Activated CD4-positive, alpha-beta T cell treated with anti-CD3 and anti-CD28 coated beads for 36 hours (primary cell): ENCODE results near the gene NUDT1. TPM values are rescaled to one million over a fixed set of nuclear protein-coding genes. Genes with fewer than 3 reads are reported as not detected.

Experiments
- ATAC-seq: fragments of 200-7000 bp; cut with Tn5 transposase; one replicate; pipeline ENCODE4 v1.10.0; 2021; ENCODE audit warnings: mild to moderate bottlenecking, moderate library complexity
- CTCF ChIA-PET: fragments of 350-600 bp; sonication (Branson Sonifier 250); formaldehyde crosslinking; loops from one replicate; lab custom pipeline; 2021; ENCODE audit warnings: antibody characterized with exemption; lab: Charles Lee
- POLR2A ChIA-PET: fragments of 350-600 bp; sonication (Branson Sonifier 250); formaldehyde crosslinking; loops from one replicate; lab custom pipeline; 2021; ENCODE audit warnings: antibody characterized with exemption, inconsistent platforms; lab: Charles Lee
- DNase-seq: peaks from one replicate; pipeline ENCODE4 v3.0.0-alpha.2; 2020
- H3K27ac Mint-ChIP-seq: one replicate; pipeline ENCODE4 v1.8.0; 2021; ENCODE audit warnings: mixed read lengths
- H3K27me3 Mint-ChIP-seq: one replicate; pipeline ENCODE4 v1.8.0; 2021; ENCODE audit warnings: mixed read lengths
- H3K36me3 Mint-ChIP-seq: one replicate; pipeline ENCODE4 v1.8.0; 2021; ENCODE audit warnings: low read depth, mixed read lengths
- H3K4me1 Mint-ChIP-seq: one replicate; pipeline ENCODE4 v1.8.0; 2021; ENCODE audit warnings: mixed read lengths
- H3K4me3 Mint-ChIP-seq: one replicate; pipeline ENCODE4 v1.8.0; 2021; ENCODE audit warnings: mild to moderate bottlenecking, moderate library complexity, mixed read lengths
- H3K9me3 Mint-ChIP-seq: one replicate; pipeline ENCODE4 v1.8.0; 2021; ENCODE audit warnings: low read depth, mixed read lengths
- intact Hi-C, 2 experiments: fragments of 100-400 bp; cut with DNase I in 1 of 2; cut with micrococcal nuclease in 1 of 2; formaldehyde crosslinking; loops; one replicate each; pipeline versions ENCODE4 v1.14.2 to v1.15.1; 2022 to 2024; cut with DNase I, micrococcal nuclease
- total RNA-seq, 2 experiments: library from RNA; stranded (reverse); gene quantifications; one replicate each; pipeline ENCODE4 v1.2.3, GENCODE V29; 2021

NUDT1 gene
- total RNA-seq, 2 experiments from 2014 or later = 52.5 to 100 TPM

DNA sequence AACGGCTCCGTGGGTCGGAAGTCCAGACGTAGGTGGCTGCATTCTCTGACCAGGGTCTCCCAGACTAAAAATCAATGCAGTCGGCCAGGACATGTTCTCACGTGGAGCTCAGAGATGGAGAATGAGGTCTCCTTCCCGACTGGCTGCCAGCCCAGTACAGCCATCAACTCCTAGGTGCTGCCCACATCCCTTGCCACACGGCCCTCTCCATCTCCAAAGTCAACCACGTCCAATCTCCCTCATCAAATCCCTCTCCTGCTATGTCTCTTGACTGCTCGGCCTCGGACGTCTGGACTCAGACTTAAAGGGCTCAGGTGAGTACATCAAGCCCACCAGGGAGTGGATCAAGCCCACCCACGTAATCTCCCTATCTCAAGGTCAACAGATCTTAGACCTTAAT is 16.2 kb upstream of the NUDT1 start:
- H3K36me3 Mint-ChIP-seq = peaks cover 20% of the 10 kb centered on the region
- intact Hi-C loops = no loop called here
- no peaks in the 10 kb centered on the region for H3K9me3 Mint-ChIP-seq
- H3K27ac Mint-ChIP-seq = no peak overlapping the region
- ATAC-seq (no peak), DNase-seq (no peak)
- ChIA-PET POLR2A (no interaction called here), CTCF (interaction anchor here (0.5 kb wide), 1 partner anchor 300 kb away, joined by 5 read pairs; no protein-coding TSS in a partner anchor)
- H3K4me3 Mint-ChIP-seq = no peak overlapping the region
- H3K4me1 Mint-ChIP-seq = peaks cover 12% of the 10 kb centered on the region
- no peaks in the 10 kb centered on the region for H3K27me3 Mint-ChIP-seq

DNA sequence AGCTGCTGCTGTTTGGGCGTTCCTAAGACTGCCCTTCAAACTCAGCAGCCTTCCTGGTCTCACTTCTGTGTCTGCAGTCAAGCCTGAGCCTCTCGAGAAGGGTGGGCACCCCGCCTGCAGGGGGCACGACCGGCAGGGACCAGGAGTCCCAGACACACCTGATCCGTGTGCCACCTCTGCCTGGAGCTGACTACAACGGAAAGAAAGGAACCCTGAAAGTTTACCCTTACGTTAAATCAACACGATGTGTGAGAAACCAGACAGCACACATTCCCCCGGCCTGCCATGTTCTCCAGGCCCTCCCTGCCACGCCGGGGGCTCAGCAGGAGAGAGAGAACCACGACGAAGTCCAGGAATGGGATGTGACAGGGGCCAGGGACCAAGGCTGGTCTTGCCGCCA is 14.3 kb upstream of the NUDT1 start:
- POLR2A ChIA-PET = no interaction called here
- CTCF ChIA-PET = no interaction called here
- peaks cover 17% of the 10 kb centered on the region for H3K36me3 Mint-ChIP-seq
- no peak overlapping the region for H3K27ac Mint-ChIP-seq
- H3K4me1 Mint-ChIP-seq = peaks cover 17% of the 10 kb centered on the region
- DNase-seq (no peak), ATAC-seq (no peak)
- no peaks in the 10 kb centered on the region for H3K9me3 Mint-ChIP-seq
- intact Hi-C loops = no loop called here
- no peak overlapping the region for H3K4me3 Mint-ChIP-seq
- H3K27me3 Mint-ChIP-seq = no peaks in the 10 kb centered on the region

DNA sequence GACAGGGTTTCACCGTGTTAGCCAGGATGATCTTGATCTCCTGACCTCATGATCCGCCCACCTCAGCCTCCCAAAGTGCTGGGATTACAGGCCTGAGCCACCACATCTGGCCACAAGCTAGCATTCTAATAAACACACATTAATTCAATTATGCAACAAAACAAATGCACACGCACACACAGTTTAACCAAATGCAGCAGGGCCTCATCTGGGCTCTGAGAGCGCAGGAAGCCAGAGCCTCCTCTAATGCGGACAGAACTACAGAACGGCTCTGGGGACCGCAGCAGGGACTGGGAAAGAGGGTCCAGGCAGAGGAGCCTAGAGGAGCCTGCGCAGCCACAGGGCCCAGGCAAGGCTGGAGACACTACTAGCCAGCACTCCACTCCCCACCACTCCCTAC is 13.1 kb upstream of the NUDT1 start:
- ATAC-seq (no peak), DNase-seq (no peak)
- ChIA-PET CTCF (no interaction called here), POLR2A (no interaction called here)
- H3K9me3 Mint-ChIP-seq = no peaks in the 10 kb centered on the region
- intact Hi-C loops = no loop called here
- H3K27me3 Mint-ChIP-seq = no peaks in the 10 kb centered on the region
- no peak overlapping the region for H3K4me3 Mint-ChIP-seq
- H3K36me3 Mint-ChIP-seq = peaks cover 21% of the 10 kb centered on the region
- no peak overlapping the region for H3K27ac Mint-ChIP-seq
- H3K4me1 Mint-ChIP-seq = peaks cover 23% of the 10 kb centered on the region

DNA sequence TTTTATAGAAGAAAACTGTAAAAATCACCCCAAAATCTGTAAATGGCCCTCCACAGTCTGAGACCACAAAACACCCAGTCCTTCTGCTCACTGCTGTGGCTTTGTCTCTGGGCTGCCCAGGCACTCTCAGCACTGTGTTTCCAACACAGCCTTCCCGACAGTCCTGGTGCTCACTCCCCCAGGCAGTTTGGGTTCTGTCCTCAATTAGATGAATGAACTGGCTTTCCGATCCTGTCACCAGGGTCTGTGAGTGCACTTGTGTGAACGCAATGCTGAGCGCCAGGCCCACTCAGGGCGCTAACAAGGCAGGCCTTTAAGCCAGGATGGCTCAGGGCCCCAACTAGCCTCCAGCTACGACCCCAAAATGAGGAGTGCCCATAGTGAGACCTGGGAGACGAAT is 12.6 kb upstream of the NUDT1 start:
- no peak overlapping the region for H3K4me3 Mint-ChIP-seq
- no peaks in the 10 kb centered on the region for H3K9me3 Mint-ChIP-seq
- H3K27ac Mint-ChIP-seq = no peak overlapping the region
- no peak for DNase-seq
- H3K36me3 Mint-ChIP-seq = peaks cover 21% of the 10 kb centered on the region
- ChIA-PET CTCF (interaction anchor here (1.3 to 1.6 kb wide), 2 partner anchors 12 to 18 kb away, joined by 3 to 5 read pairs; no protein-coding TSS in a partner anchor), POLR2A (no interaction called here)
- no peaks in the 10 kb centered on the region for H3K27me3 Mint-ChIP-seq
- intact Hi-C loops = no loop called here
- H3K4me1 Mint-ChIP-seq = peaks cover 24% of the 10 kb centered on the region
- no peak for ATAC-seq

DNA sequence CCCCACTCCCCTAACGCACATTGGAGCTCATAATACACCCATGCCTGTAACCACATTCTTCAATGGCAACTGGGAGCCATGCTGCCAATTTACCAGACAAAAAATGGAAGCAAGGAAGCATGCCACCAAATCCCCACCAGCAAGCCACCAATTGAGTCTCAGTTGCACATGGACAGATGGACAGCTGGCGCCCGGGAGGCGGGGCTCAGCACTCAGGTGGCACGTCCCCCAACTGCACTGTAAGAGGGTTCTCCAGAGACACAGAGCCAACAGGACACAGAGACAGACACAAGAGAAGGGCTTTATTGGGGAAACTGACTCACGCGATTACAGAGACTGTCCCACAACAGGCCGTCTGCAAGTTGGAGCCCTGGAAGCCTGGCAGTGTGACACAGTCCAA is 11.8 kb upstream of the NUDT1 start:
- Mint-ChIP-seq H3K9me3 (no peaks in the 10 kb centered on the region), H3K27me3 (no peaks in the 10 kb centered on the region), H3K4me3 (no peak overlapping the region), H3K27ac (no peak overlapping the region), H3K36me3 (peaks cover 24% of the 10 kb centered on the region), H3K4me1 (peaks cover 26% of the 10 kb centered on the region)
- ATAC-seq (no peak), DNase-seq (no peak)
- intact Hi-C loops = loop anchor here (5.0 to 10.0 kb wide), 2 partner anchors 118 to 565 kb away; no protein-coding TSS in a partner anchor
- ChIA-PET CTCF (interaction anchor here (1.3 to 1.6 kb wide), 2 partner anchors 11 to 18 kb away, joined by 3 to 5 read pairs; no protein-coding TSS in a partner anchor), POLR2A (no interaction called here)

DNA sequence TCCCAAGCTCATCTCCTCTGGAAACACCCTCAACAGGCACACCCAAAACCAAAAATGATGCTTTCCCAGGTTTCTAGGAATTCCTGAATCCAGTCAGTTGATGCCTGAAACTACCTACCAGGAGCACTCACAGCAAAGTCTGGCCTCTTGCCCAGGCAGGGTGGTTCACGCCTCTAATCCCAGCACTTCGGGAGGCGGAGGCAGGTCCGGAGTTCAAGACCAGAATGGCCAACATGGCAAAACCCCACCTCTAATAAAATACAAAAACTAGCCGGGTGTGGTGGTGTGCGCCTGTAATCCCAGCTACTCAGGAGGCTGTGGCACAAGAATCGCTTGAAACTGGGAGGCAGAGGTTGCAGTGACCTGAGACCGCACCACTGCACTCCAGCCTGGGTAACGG is 11.1 kb upstream of the NUDT1 start:
- Mint-ChIP-seq H3K36me3 (peaks cover 27% of the 10 kb centered on the region), H3K4me1 (peaks cover 26% of the 10 kb centered on the region), H3K27me3 (no peaks in the 10 kb centered on the region), H3K27ac (no peak overlapping the region), H3K9me3 (no peaks in the 10 kb centered on the region), H3K4me3 (no peak overlapping the region)
- DNase-seq (no peak), ATAC-seq (no peak)
- intact Hi-C loops = loop anchor here (5.0 to 10.0 kb wide), 2 partner anchors 119 to 566 kb away; no protein-coding TSS in a partner anchor
- CTCF ChIA-PET = interaction anchor here (1.3 to 1.6 kb wide), 2 partner anchors 10 to 17 kb away, joined by 3 to 5 read pairs; no protein-coding TSS in a partner anchor
- POLR2A ChIA-PET = no interaction called here

DNA sequence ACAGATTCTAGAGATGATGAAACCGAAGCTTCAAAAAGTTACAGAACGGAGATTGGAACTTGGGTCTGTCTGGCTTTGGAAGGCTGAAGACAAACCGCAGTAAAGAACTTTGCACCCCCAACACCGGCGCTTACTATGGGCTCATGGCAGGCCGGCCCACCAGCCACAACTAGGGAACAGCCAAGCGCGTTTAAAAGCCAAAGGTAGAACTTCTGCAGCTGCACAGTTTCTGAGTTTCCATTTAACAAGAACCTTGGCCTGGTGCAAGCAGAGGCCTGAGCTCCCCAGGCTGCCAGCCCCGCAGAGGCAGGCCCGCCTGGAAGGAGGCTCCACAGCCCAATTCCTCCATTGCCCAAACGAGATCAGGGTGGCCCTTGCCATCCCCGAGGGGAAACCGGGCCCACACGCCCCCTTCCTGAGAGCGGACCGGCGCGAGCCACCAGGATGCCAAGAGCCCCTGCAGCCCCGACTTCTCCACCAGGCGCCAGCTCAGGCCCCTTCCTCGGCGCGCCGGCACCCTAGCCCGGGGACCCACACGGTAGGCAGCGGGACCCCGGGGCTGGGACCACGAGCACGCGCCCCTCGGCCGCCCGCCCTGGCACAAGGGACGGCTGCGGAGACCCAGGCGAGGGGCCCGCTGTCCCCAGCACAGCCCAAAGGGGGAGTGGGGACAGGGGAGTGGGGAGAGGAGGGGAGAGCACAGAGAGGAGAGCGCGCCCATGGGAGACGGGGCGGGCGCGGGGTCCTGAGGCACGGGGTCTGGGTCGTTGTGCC is 9.8 kb upstream of the NUDT1 start:
- POLR2A ChIA-PET = interaction anchor here (0.6 to 1.4 kb wide), 2 partner anchors 9 to 150 kb away, joined by 3 to 4 read pairs; no protein-coding TSS in a partner anchor
- intact Hi-C loops = loop anchor here (1.0 to 10.0 kb wide), 8 partner anchors 10 to 662 kb away; partner anchors contain the start of genes BRAT1 (in 1 of the 2), CHST12 (in 1 of the 2), EIF3B (in 1 of the 2) and MRM2 (in 1 of the 2)
- H3K27ac Mint-ChIP-seq = peak overlapping the region; percentile 72

DNA sequence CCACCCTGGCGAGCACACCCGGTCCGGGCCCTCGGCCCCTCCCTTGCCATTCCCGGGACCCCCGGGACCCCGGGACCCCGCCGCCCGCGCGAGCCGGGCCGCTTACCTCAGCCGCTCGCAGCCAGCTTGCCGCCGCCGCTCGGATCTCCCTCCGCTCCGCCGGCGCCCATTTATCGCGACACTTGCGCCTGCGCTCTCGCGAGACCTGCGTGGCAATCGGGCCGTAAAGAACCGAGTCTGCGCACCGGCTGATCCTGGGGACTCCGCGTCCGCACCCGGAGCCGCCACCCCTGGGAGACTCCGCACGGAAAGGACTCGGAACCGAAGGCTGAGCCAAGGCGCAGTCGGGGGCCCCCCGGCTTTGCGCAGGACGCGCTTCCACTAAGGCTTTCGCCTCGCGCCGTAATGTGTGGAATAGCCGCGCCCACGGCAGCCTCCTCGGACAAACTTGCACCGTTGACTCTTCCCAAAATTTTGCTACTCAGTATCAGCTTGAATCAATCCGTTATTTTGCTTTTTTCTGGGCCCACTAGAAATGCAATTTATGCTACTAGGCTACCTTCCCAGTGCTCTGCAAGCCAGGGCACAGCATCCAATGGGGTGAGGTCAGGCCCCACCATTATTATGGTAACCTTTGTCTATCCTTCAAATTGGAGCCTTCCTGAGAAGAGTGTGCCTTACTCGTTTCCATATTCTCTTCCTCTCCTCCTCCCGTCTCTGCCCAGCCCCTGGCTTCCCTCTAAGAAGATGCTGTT is 9.1 kb upstream of the NUDT1 start, which contains the start of gene MAD1L1:
Gene MAD1L1 (minus strand): TSS at position 180 of the 755 bp plus-strand sequence. CDS start 2,812 bp downstream, outside the sequence.
- Mint-ChIP-seq H3K27ac (peak within 1 kb of the TSS; percentile 86), H3K27me3 (no peaks in the 10 kb centered on the region), H3K4me1 (peaks cover 26% of the 10 kb centered on the region), H3K9me3 (no peaks in the 10 kb centered on the region), H3K36me3 (peaks cover 37% of the 10 kb centered on the region), H3K4me3 (peak within 1 kb of the TSS; percentile 83)
- peak; percentile 94 for ATAC-seq
- DNase-seq = peak; percentile 95
- ChIA-PET POLR2A (interaction anchor here (0.6 to 1.4 kb wide), 2 partner anchors 10 to 149 kb away, joined by 3 to 4 read pairs; no protein-coding TSS in a partner anchor), CTCF (interaction anchor here (0.6 to 1.2 kb wide), 4 partner anchors 29 to 321 kb away, joined by 3 to 6 read pairs (median 4); no protein-coding TSS in a partner anchor)
- intact Hi-C loops = loop anchor here (1.0 to 10.0 kb wide), 8 partner anchors 9 to 663 kb away; partner anchors contain the start of genes BRAT1 (in 1 of the 2), CHST12 (in 1 of the 2), EIF3B (in 1 of the 2) and MRM2 (in 1 of the 2)

More for the DNA sequence above, 9.8 kb upstream of the NUDT1 start:
- Mint-ChIP-seq H3K36me3 (peaks cover 31% of the 10 kb centered on the region), H3K9me3 (no peaks in the 10 kb centered on the region), H3K27me3 (no peaks in the 10 kb centered on the region), H3K4me3 (peak overlapping the region; percentile 83), H3K4me1 (peaks cover 26% of the 10 kb centered on the region)
- CTCF ChIA-PET = interaction anchor here (0.6 to 1.2 kb wide), 6 partner anchors 29 to 372 kb away, joined by 3 to 6 read pairs (median 4); no protein-coding TSS in a partner anchor
- ATAC-seq (peak; percentile 40), DNase-seq (peak; percentile 46)

DNA sequence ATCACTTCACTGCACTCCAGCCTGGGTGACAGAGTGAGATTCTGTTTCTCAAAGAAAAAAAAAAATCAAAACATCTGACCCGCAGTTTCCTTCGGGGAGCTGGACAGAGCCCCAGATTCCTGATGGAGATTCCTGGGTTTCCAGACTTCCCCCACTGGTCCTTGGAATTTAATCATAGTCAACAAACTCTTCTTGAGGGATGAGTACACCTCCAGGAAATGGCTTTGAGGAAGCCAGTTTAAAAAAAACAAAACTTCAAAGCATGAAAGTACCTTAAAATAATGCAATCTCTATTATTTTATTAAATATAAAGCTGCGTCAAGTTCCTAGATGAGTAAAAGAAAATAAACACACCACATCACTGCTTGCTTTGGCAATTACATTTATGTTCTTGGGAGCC is 8.1 kb upstream of the NUDT1 start:
- peaks cover 26% of the 10 kb centered on the region for H3K4me1 Mint-ChIP-seq
- no peak for DNase-seq
- H3K36me3 Mint-ChIP-seq = peaks cover 40% of the 10 kb centered on the region
- H3K27ac Mint-ChIP-seq = peak overlapping the region; percentile 37
- intact Hi-C loops = loop anchor here (2.0 to 10.0 kb wide), 3 partner anchors 122 to 569 kb away; partner anchors contain the start of gene BRAT1 (in 1 of the 2)
- POLR2A ChIA-PET = no interaction called here
- CTCF ChIA-PET = no interaction called here
- ATAC-seq = no peak
- no peaks in the 10 kb centered on the region for H3K9me3 Mint-ChIP-seq
- H3K27me3 Mint-ChIP-seq = no peaks in the 10 kb centered on the region
- peak overlapping the region; percentile 83 for H3K4me3 Mint-ChIP-seq

DNA sequence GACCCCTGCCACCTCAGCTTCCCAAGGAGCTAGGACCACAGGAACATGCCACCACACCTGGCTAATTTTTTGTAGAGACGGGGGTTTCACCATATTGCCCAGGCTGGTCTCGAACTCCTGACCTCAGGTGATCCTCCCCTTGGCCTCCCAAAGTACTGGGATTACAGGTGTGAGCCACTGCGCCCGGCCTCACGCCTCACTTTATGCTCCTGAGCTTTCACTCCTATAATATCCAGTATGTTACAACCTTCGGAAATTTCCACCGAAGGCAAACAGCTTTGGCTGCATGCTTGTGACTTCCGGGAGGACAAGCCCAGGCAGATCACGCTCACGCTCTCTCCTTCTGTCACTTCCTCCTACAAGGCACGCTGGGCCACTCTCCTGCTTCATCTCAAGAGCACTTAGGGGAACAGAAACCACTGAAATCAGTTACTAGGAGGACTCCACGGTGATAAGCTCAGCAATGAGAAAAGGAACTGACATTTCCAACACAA is 4.9 kb upstream of the NUDT1 start:
- no peaks in the 10 kb centered on the region for H3K27me3 Mint-ChIP-seq
- H3K27ac Mint-ChIP-seq = peak overlapping the region; percentile 60
- DNase-seq (no peak), ATAC-seq (no peak)
- ChIA-PET POLR2A (no interaction called here), CTCF (interaction anchor here (0.7 kb wide), 1 partner anchor 824 kb away, joined by 3 read pairs; no protein-coding TSS in a partner anchor)
- H3K36me3 Mint-ChIP-seq = peaks cover 45% of the 10 kb centered on the region
- intact Hi-C loops = loop anchor here in 1 of 2 experiments (10.0 kb wide), 1 partner anchor 572 kb away; no protein-coding TSS in a partner anchor
- peaks cover 12% of the 10 kb centered on the region for H3K4me1 Mint-ChIP-seq
- H3K9me3 Mint-ChIP-seq = no peaks in the 10 kb centered on the region
- H3K4me3 Mint-ChIP-seq = no peak overlapping the region
